WTC11 (cell line): ENCODE measurements around the gene FGFBP2. TPM values are rescaled to one million over a fixed set of nuclear protein-coding genes. Genes with fewer than 3 reads are reported as not detected.

ENCODE experiments used
- ATAC-seq: fragments of 200-7000 bp; cut with Tn5 transposase; 2 replicates; pipeline ENCODE4 v1.10.0; 2021; ENCODE audit warnings: mild to moderate bottlenecking, moderate library complexity
- CTCF ChIA-PET: fragments of 300-600 bp; sonication (Branson Sonifier 250); formaldehyde crosslinking; loops from one replicate; lab custom pipeline; 2021; ENCODE audit warnings: antibody characterized with exemption; lab: Charles Lee
- POLR2A ChIA-PET: fragments of 350-600 bp; sonication (Branson Sonifier 250); formaldehyde crosslinking; loops from one replicate; lab custom pipeline; 2021; ENCODE audit warnings: antibody characterized with exemption; lab: Charles Lee
- DNase-seq: peaks from one replicate; pipeline ENCODE4 v3.0.0; 2021; ENCODE audit warnings: low spot score
- H3K27ac Mint-ChIP-seq: 2 replicates; pipeline ENCODE4 v1.8.0; 2021; ENCODE audit warnings: mixed read lengths
- H3K27me3 Mint-ChIP-seq: 2 replicates; pipeline ENCODE4 v1.8.0; 2021; ENCODE audit warnings: low read depth, mild to moderate bottlenecking, moderate library complexity, mixed read lengths
- H3K36me3 Mint-ChIP-seq: 2 replicates; pipeline ENCODE4 v1.8.0; 2021; ENCODE audit warnings: mixed read lengths
- H3K4me1 Mint-ChIP-seq: 2 replicates; pipeline ENCODE4 v1.8.0; 2022; ENCODE audit warnings: mixed read lengths
- H3K4me3 Mint-ChIP-seq: 2 replicates; pipeline ENCODE4 v1.8.0; 2021; ENCODE audit warnings: mild to moderate bottlenecking, moderate library complexity, mixed read lengths
- H3K9me3 Mint-ChIP-seq: 2 replicates; pipeline ENCODE4 v1.8.0; 2021; ENCODE audit warnings: mixed read lengths
- MXD4 ChIP-seq: fragments of 250-450 bp; sonication (Bioruptor Pico); IDR thresholded peaks from 2 replicates; pipeline ENCODE4 v1.8.0; 2021; ENCODE audit warnings: mild to moderate bottlenecking, moderate library complexity, borderline replicate concordance
- MYBL2 ChIP-seq: sonication (generic); formaldehyde crosslinking; IDR thresholded peaks from 2 replicates; pipeline ENCODE4 v1.8.1; 2023; ENCODE audit warnings: mild to moderate bottlenecking, moderate library complexity, missing genetic modification reagents
- PRRX2 ChIP-seq: fragments of 250-450 bp; sonication (Bioruptor Pico); IDR thresholded peaks from 2 replicates; pipeline ENCODE4 v1.8.0; 2021; ENCODE audit warnings: mild to moderate bottlenecking
- SMAD3 ChIP-seq: sonication (generic); formaldehyde crosslinking; IDR thresholded peaks from 2 replicates; pipeline ENCODE4 v1.8.0; 2022; ENCODE audit warnings: missing genetic modification reagents, mild to moderate bottlenecking, borderline replicate concordance
- TCF7 ChIP-seq: sonication (generic); formaldehyde crosslinking; IDR thresholded peaks from 2 replicates; pipeline ENCODE4 v1.8.0; 2022; ENCODE audit warnings: mild to moderate bottlenecking, low read depth, missing genetic modification reagents, moderate library complexity
- ZNF121 ChIP-seq: sonication (generic); formaldehyde crosslinking; IDR thresholded peaks from 2 replicates; pipeline ENCODE4 v1.8.0; 2023; ENCODE audit warnings: missing genetic modification reagents
- ZNF219 ChIP-seq: sonication (generic); formaldehyde crosslinking; IDR thresholded peaks from 2 replicates; pipeline ENCODE4 v1.8.0; 2023; ENCODE audit warnings: missing genetic modification reagents, mild to moderate bottlenecking, borderline replicate concordance
- ZNF263 ChIP-seq: sonication (generic); formaldehyde crosslinking; IDR thresholded peaks from 2 replicates; pipeline ENCODE4 v1.8.1; 2022; ENCODE audit warnings: low read depth, mild to moderate bottlenecking, moderate library complexity, missing genetic modification reagents
- total RNA-seq: library from RNA; stranded (reverse); gene quantifications from 3 replicates; pipeline ENCODE4 v1.2.3, GENCODE V29; 2021
- TF ChIP-seq, protein P1 (sequence below): fragments of 250-450 bp; sonication (Bioruptor Pico); IDR thresholded peaks from 2 replicates; pipeline ENCODE4 v1.9.0; 2021; ENCODE audit warnings: mild to moderate bottlenecking, borderline replicate concordance
- TF ChIP-seq, protein P2 (sequence below): sonication (generic); formaldehyde crosslinking; IDR thresholded peaks from 2 replicates; pipeline ENCODE4 v1.8.1; 2022; ENCODE audit warnings: mild to moderate bottlenecking, moderate library complexity, missing genetic modification reagents
- TF ChIP-seq, protein P3 (sequence below): fragments of 250-450 bp; sonication (Bioruptor Pico); conservative IDR thresholded peaks from 2 replicates; pipeline ENCODE4 v1.9.0; 2021; ENCODE audit warnings: mild to moderate bottlenecking
- TF ChIP-seq, protein P4 (sequence below): sonication (generic); formaldehyde crosslinking; IDR thresholded peaks from 2 replicates; pipeline ENCODE4 v1.8.1; 2023; ENCODE audit warnings: mild to moderate bottlenecking, missing genetic modification reagents

FGFBP2 gene
- total RNA-seq, 1 experiment from 2014 or later, result 0.24 TPM

DNA sequence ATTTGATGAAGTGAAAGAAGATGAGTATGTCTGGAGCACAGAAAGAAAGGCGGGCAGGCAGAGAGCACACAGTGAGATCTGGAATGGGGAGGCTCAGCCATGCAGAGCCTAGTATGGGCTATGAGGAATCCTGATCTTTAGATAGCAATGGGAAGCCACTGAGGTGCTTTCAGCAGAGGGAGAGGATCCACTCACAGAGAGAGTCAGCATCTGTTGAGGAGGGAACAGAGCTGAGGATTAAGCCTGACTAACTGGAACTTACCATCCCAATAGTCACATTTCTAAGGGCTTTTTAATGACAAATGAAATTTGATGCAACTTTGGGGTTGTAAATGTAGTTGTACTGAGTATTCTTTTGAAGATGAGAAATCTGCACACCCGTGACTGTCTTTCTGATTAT lies 20.6 kb upstream of the FGFBP2 start (continued):
- TF ChIP-seq, protein P1, sequence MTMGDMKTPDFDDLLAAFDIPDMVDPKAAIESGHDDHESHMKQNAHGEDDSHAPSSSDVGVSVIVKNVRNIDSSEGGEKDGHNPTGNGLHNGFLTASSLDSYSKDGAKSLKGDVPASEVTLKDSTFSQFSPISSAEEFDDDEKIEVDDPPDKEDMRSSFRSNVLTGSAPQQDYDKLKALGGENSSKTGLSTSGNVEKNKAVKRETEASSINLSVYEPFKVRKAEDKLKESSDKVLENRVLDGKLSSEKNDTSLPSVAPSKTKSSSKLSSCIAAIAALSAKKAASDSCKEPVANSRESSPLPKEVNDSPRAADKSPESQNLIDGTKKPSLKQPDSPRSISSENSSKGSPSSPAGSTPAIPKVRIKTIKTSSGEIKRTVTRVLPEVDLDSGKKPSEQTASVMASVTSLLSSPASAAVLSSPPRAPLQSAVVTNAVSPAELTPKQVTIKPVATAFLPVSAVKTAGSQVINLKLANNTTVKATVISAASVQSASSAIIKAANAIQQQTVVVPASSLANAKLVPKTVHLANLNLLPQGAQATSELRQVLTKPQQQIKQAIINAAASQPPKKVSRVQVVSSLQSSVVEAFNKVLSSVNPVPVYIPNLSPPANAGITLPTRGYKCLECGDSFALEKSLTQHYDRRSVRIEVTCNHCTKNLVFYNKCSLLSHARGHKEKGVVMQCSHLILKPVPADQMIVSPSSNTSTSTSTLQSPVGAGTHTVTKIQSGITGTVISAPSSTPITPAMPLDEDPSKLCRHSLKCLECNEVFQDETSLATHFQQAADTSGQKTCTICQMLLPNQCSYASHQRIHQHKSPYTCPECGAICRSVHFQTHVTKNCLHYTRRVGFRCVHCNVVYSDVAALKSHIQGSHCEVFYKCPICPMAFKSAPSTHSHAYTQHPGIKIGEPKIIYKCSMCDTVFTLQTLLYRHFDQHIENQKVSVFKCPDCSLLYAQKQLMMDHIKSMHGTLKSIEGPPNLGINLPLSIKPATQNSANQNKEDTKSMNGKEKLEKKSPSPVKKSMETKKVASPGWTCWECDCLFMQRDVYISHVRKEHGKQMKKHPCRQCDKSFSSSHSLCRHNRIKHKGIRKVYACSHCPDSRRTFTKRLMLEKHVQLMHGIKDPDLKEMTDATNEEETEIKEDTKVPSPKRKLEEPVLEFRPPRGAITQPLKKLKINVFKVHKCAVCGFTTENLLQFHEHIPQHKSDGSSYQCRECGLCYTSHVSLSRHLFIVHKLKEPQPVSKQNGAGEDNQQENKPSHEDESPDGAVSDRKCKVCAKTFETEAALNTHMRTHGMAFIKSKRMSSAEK (CRISPR knock-in tag), result no peak
- TF ChIP-seq PRRX2 (CRISPR knock-in tag), result no peak

DNA sequence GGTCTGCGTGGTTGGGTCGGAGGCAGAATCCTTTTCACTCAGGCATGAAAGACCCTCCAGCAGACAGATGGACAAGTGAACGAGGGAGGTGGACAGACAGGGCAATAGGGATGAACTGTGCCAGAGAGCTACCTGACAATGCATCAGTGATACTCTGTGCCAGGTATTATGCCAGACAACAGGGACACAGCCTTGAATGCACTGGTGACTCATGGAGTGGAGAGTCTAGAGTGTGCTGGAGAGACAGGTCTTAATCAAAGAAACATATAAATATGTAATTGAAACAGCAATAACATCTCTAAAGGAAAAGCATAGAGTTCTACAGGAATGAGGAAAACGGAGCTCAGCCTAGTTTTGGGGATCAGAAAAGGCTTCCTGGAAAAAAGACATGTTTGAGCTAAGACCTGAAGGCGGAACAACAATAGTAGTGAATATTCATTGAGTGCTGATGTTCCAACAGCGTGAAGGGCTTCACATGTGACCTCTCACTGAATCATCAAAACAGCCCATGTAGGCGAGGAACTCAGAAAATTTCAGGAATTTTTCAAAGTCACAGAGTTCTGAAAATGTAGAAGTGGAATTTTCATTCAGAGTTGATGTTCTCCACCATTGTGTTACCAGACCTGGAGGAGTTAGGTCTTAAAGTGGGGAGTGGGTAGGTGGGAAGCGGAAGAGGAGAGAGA lies 20.0 kb upstream of the FGFBP2 start:
- ChIA-PET POLR2A (no interaction called here), CTCF (no interaction called here)
- DNase-seq, result no peak
- Mint-ChIP-seq H3K9me3 (peaks cover 3% of the 10 kb centered on the region; the same call in 1 of the 2 replicates), H3K36me3 (peaks cover 84% of the 10 kb centered on the region), H3K4me3 (no peak overlapping the region), H3K27ac (0 out of 2 replicates have a peak overlapping the region, but pooled peaks have one; percentile 7), H3K4me1 (peaks cover 5% of the 10 kb centered on the region), H3K27me3 (no peaks in the 10 kb centered on the region)
- TF ChIP-seq MYBL2 (CRISPR knock-in tag), result no peak
- no peak for TF ChIP-seq TCF7 (CRISPR knock-in tag)
- no peak for TF ChIP-seq SMAD3 (CRISPR knock-in tag)
- TF ChIP-seq ZNF263, result no peak
- no peak for ATAC-seq

DNA sequence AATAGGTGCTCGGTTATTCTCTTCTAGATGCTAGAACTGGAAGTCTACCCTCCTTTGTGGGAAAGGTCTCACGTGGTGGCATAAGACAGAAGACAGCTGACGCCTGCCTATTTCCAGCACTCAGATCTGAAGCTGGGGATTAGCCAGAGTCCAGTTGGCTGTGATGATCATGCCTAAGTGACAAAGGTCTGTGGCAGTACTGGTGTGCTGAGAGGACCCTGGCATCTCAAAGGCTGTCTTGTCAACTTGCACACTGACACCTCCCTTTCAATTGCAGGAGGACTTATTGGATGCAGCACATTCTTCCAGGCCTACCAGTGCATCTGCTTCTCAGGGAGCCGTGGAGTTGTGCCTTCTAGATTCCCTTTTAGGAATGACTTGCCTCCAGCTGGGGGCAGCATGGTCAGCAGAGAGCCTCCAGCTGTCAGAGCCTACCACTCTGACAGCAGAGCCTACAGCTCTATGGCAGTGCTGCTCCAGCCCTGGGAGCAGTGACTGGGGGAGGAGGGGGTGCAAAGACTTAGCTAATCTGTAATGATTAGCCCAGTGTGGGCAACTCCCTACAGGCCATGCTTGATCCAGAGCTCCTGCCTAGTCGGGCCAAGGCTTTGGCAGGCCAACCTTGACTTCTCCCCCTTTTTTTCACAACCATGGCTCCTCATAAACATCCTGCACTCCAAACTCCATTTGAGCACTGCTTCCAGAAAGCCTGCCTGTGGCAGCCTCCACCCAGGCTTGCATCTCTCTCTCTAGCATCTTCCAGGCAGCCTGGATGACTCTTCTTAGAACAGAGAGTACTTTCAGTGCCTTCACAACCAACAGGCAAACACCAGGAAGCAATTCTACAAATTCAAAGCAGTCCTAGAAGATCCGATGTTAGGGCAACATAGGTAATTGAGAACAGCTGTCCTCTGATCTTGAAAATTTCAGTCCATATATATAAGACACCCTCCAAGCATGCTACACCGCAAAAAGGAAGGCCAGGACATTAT lies 13.8 kb upstream of the FGFBP2 start:
- no peak overlapping the region for H3K4me3 Mint-ChIP-seq
- ChIA-PET CTCF (interaction anchor here (0.8 to 1.8 kb wide), 6 partner anchors 13 to 288 kb away, joined by 3 to 15 read pairs (median 4); partner anchors contain the start of gene FGFBP2), POLR2A (interaction anchor here (0.6 kb wide), 1 partner anchor 554 kb away, joined by 3 read pairs; no protein-coding TSS in a partner anchor)
- peaks cover 5% of the 10 kb centered on the region for H3K4me1 Mint-ChIP-seq
- no peak for TF ChIP-seq ZNF121 (CRISPR knock-in tag)
- no peak overlapping the region for H3K27ac Mint-ChIP-seq
- H3K27me3 Mint-ChIP-seq, result no peaks in the 10 kb centered on the region
- DNase-seq, result peak; percentile 27
- peaks cover 3% of the 10 kb centered on the region; the same call in 1 of the 2 replicates for H3K9me3 Mint-ChIP-seq
- peak; percentile 88 for ATAC-seq
- peaks cover 28% of the 10 kb centered on the region for H3K36me3 Mint-ChIP-seq

DNA sequence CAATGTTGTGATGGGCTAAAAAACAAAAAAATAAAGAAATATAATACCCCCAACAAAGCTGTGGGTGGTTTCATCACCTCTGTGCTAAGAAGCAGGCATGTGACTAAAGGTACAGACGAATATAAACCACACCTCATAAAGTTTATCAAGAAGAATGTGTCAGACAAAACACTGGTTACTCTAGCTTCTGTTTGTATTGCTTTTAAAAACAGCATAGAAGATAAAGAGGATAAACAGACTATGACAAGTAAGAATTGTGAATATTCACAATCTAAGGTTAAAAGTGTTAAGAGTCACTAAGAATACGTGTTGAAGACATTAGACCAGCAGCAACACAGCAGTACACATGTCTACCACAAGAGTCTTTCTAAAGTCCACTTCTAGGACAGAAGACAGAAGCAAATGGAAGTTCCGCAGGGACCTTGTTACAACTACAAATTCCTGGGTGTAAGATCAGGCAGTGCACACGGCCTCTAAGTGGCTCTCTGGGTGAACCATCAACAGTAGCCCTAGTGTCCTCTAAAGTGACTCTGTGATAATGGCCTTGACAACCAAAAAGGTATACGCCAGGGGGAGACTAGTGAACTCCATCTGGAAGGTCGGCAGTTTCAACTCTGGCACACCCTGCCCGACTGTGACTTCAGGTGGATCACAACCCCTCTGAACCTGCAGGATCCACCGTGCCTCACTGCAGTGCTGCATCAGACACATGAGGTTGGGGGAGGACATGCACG lies 8.3 kb upstream of the FGFBP2 start:
- DNase-seq (no peak), ATAC-seq (no peak)
- ChIA-PET CTCF (no interaction called here), POLR2A (no interaction called here)
- peaks cover 8% of the 10 kb centered on the region for H3K4me1 Mint-ChIP-seq
- peaks cover 10% of the 10 kb centered on the region for H3K9me3 Mint-ChIP-seq
- no peak overlapping the region for H3K27ac Mint-ChIP-seq
- H3K27me3 Mint-ChIP-seq, result no peaks in the 10 kb centered on the region
- peaks cover 29% of the 10 kb centered on the region for H3K36me3 Mint-ChIP-seq
- no peak for TF ChIP-seq ZNF219 (CRISPR knock-in tag)
- TF ChIP-seq, protein P2, sequence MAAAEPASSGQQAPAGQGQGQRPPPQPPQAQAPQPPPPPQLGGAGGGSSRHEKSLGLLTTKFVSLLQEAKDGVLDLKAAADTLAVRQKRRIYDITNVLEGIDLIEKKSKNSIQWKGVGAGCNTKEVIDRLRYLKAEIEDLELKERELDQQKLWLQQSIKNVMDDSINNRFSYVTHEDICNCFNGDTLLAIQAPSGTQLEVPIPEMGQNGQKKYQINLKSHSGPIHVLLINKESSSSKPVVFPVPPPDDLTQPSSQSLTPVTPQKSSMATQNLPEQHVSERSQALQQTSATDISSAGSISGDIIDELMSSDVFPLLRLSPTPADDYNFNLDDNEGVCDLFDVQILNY (CRISPR knock-in tag), result no peak
- TF ChIP-seq MXD4 (CRISPR knock-in tag), result no peak
- TF ChIP-seq, protein P3, sequence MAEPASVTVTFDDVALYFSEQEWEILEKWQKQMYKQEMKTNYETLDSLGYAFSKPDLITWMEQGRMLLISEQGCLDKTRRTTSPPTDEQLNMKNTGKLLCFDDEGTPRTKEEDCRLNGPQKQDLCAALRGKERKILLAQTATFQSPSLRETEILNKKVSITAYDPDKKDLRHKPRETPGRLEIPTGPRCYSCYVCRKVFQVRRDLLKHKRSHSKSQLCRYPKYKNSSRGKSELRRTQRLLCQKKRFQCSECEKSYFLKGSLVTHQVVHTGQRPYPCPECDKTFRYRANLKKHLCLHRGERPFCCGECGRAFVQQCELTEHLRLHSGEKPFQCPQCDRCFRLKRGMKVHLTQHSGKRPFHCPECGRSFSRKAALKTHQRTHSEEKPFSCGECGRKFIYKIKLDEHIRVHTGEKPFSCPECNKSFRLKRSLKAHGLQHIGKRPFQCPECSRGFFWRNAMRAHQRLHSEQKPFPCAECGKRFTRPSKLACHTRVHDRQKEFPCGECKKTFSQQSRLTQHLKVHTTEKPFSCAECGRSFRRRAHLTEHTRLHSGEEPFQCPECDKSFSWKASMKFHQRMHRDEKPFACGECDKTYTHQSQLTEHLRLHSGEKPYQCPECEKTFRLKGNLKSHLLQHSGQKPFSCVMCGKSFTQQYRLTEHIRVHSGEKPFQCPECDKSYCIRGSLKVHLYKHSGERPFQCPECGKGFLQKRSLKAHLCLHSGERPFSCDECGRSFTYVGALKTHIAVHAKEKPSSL (CRISPR knock-in tag), result no peak
- TF ChIP-seq, protein P4, sequence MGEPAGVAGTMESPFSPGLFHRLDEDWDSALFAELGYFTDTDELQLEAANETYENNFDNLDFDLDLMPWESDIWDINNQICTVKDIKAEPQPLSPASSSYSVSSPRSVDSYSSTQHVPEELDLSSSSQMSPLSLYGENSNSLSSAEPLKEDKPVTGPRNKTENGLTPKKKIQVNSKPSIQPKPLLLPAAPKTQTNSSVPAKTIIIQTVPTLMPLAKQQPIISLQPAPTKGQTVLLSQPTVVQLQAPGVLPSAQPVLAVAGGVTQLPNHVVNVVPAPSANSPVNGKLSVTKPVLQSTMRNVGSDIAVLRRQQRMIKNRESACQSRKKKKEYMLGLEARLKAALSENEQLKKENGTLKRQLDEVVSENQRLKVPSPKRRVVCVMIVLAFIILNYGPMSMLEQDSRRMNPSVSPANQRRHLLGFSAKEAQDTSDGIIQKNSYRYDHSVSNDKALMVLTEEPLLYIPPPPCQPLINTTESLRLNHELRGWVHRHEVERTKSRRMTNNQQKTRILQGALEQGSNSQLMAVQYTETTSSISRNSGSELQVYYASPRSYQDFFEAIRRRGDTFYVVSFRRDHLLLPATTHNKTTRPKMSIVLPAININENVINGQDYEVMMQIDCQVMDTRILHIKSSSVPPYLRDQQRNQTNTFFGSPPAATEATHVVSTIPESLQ, result no peak
- no peak overlapping the region for H3K4me3 Mint-ChIP-seq
